H1 (cell line): ENCODE data around the gene CSRP3. TPM values are rescaled to one million over a fixed set of nuclear protein-coding genes. Genes with fewer than 3 reads are reported as not detected.
A peak's percentile ranks its signal among the peaks of the same experiment; 100 is the strongest.

Source experiments
- polyA plus RNA-seq, 7 experiments: library from polyadenylated mRNA; depleted of rRNA in 3 of 7; stranded (reverse) in 5 of 7; unstranded in 2 of 7; fragments of >200 nt in 5 of 7; fragments of 200-250 nt in 2 of 7; gene quantifications; 1 replicate in 5 of 7; 2 replicates in 1 of 7; 4 replicates in 1 of 7; pipeline versions ENCODE4 v1.2.1 to v1.2.3, GENCODE V29; 2011 to 2013; ENCODE audit warnings: missing spikeins in 2 of 7, mixed read lengths in 2 of 7
- total RNA-seq: library from RNA; stranded (reverse); fragmentation: NEBNext Ultra II Directional; extraction: Animal tissue kit (Norgen Biotek cat#: 25700); gene quantifications from 2 replicates; pipeline ENCODE4 v1.2.1, GENCODE V29; 2021
- TF ChIP-seq, protein P1 (sequence below): IDR thresholded peaks from 2 replicates; pipeline ENCODE4 v1.6.1; 2012; ENCODE audit warnings: inconsistent platforms

Gene CSRP3
- total and polyA plus RNA-seq, 2 of the 8 experiments (the other 6 are each of a cell fraction or from before 2014, with no cell fraction given): not detected

DNA sequence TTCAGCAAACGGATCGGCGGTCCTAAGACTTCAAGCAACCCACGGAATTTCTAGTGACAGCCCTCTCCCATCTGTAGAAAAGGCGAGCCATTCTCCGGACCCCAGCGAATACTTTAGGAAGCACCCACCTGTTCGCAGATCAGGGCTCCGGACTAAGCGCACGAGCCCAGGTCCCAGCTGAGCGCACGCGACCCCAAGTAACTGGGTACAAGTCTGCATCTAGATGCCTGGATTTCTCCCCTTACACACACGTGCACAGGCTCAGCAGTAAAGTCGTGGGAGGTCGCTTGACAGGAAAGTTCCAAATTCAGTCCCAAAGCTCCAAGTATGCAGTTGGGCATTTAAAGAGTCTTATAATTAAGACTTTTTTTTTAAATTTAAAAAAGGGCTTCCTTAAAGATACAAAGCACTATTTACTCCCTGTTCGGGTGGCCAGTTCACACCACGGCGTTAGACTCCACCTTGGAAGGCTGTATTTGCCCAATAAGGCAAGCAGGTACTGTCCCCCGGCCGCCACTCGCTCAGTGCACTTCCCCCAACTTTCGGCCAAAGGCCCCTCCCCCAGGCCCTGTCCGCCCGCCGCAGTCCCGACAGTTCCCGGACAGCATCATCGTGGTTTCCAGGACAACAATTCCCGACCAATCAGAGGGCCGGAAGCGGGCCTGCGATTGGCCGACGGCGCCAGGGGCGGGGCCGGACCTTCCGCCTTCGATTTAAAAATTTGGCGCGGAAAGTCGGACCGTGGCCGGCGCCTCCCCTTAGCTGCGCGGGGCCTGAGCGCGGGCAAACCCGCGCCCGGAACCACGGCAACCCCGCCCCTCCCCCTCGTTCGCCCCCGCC, 38.9 kb upstream of the CSRP3 start, which contains the start of gene E2F8 (continued):
- TF ChIP-seq, protein P1, sequence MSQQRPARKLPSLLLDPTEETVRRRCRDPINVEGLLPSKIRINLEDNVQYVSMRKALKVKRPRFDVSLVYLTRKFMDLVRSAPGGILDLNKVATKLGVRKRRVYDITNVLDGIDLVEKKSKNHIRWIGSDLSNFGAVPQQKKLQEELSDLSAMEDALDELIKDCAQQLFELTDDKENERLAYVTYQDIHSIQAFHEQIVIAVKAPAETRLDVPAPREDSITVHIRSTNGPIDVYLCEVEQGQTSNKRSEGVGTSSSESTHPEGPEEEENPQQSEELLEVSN: peak; percentile 32
